Pancreas (tissue), 10 donors: ENCODE measurements around the gene MLPH. TPM values are rescaled to one million over a fixed set of nuclear protein-coding genes. Genes with fewer than 3 reads are reported as not detected.

Experiments used
- ATAC-seq, 4 donors: fragments of 200-7000 bp; cut with Tn5 transposase; one replicate each; pipeline versions ENCODE4 v1.8.0 to v1.9.1; 2020; ENCODE audit warnings: mild to moderate bottlenecking in 4 of 4, moderate library complexity in 4 of 4
- DNase-seq, 6 donors: peaks; one replicate each; pipeline ENCODE4 v3.0.0-alpha.2; 2020
- FAIRE-seq: peaks from 2 replicates; lab custom pipeline; 2012; peaks lifted over from hg19 to GRCh38; lab: Jason Lieb, UNC
- H3K27ac ChIP-seq, 4 donors: fragments of 200-600 bp; sonication (generic); 1 replicate in 3 of 4; 2 replicates in 1 of 4; pipeline versions ENCODE4 v1.5.0 to v1.8.0; 2020
- H3K27me3 ChIP-seq, 4 donors: fragments of 200-600 bp; one replicate each; pipeline ENCODE4 v1.8.0; 2021
- H3K36me3 ChIP-seq, 3 donors: fragments of 200-600 bp; sonication (generic) in 1 of 3; one replicate each; pipeline versions ENCODE4 v1.5.0 to v1.8.0; 2020 to 2021
- H3K4me1 ChIP-seq, 3 donors: fragments of 200-600 bp; one replicate each; pipeline ENCODE4 v1.8.0; 2021
- H3K4me3 ChIP-seq, 4 donors: fragments of 200-600 bp; sonication (generic) in 2 of 4; one replicate each; pipeline versions ENCODE4 v1.5.0 to v1.8.0; 2020 to 2021
- H3K9me3 ChIP-seq, 4 donors: fragments of 200-600 bp; one replicate each; pipeline ENCODE4 v1.8.0; 2021
- CTCF ChIP-seq, 4 donors: fragments of 200-600 bp; sonication (generic) in 3 of 4; IDR thresholded peaks; one replicate each; pipeline versions ENCODE4 v1.5.0 to v1.8.0; 2021; ENCODE audit warnings: antibody characterized with exemption in 4 of 4
- WGBS, 2 donors: extraction: QIAGEN DNeasy Blood & Tissue Kit; methylation state at CpG; one replicate each; pipeline ENCODE4 v1.1.7; 2013; 5-methylcytosine and 5-hydroxymethylcytosine counted together
- intact Hi-C, 3 donors: fragments of 100-400 bp; cut with DNase I; formaldehyde crosslinking; loops; one replicate each; pipeline versions ENCODE4 v1.11.1 to v1.14.2; 2022
- polyA plus RNA-seq, 2 donors: library from polyadenylated mRNA; stranded (reverse); fragments of 200-250 nt; gene quantifications; one replicate each; pipeline ENCODE4 v1.2.3, GENCODE V29; 2013
- total RNA-seq, 6 donors: library from RNA; stranded (reverse); fragmentation: NEBNext Ultra II Directional in 4 of 6; extraction: Animal tissue kit (Norgen Biotek cat#: 25700) in 4 of 6; gene quantifications; one replicate each; pipeline versions ENCODE4 v1.2.1 to v1.2.4, GENCODE V29; 2021 to 2023
- donor health status: healthy with polysubstance abuse.
- donor health status: DM: no; HTN: no; CAD: no; lungs with moderate emphysema.
- donor health status: DM: no; HTN: no; CAD: no.
- donor health status: control.
- donor health status: control.
- donor health status: Bipolar disorder and iron deficiency.
- donor health status: DM: yes; HTN: yes; CAD: no.
- donor health status: DM: no; HTN: no; CAD: no.
- donor health status: DM: no; HTN: no; CAD: no.
- donor health status: DM: yes; HTN: yes; CAD: no.

The MLPH gene
- total and polyA plus RNA-seq, 8 donors = 6.2 to 45.2 (median 19.3) TPM

GRCh38 chr2:237450583-237450982 lies 36.5 kb upstream of the MLPH start:
- Histone ChIP-seq H3K9me3 (no peaks in the 10 kb centered on the region), H3K4me1 (no peaks in the 10 kb centered on the region), H3K27ac (no peak overlapping the region), H3K27me3 (no peaks in the 10 kb centered on the region), H3K4me3 (no peak overlapping the region), H3K36me3 (no peaks in the 10 kb centered on the region)
- ATAC-seq = no peak
- no peak for TF ChIP-seq CTCF (IDR thresholded peaks at IDR 0.05)
- no peak for FAIRE-seq
- peak in 1 of 6 donors; percentile 51 for DNase-seq
- 76 to 83% methylated on average over 13 of the region's 13 CpGs for WGBS, 2 donors
- intact Hi-C loops = no loop called here

GRCh38 chr2:237451643-237452469 lies 35.2 kb upstream of the MLPH start:
- 61 to 66% methylated on average over 20 of the region's 20 CpGs for WGBS, 2 donors
- Histone ChIP-seq H3K36me3 (no peaks in the 10 kb centered on the region), H3K4me3 (no peak overlapping the region), H3K27ac (no peak overlapping the region), H3K4me1 (no peaks in the 10 kb centered on the region), H3K9me3 (no peaks in the 10 kb centered on the region), H3K27me3 (no peaks in the 10 kb centered on the region)
- no peak for TF ChIP-seq CTCF (IDR thresholded peaks at IDR 0.05)
- ATAC-seq = no peak
- intact Hi-C loops = no loop called here
- no peak for FAIRE-seq
- DNase-seq = no peak

GRCh38 chr2:237452861-237453260 lies 34.2 kb upstream of the MLPH start:
- no peak overlapping the region for H3K27ac ChIP-seq
- no peak for ATAC-seq
- H3K27me3 ChIP-seq = no peaks in the 10 kb centered on the region
- FAIRE-seq = no peak
- no peaks in the 10 kb centered on the region for H3K36me3 ChIP-seq
- 85 to 89% methylated on average over 3 of the region's 3 CpGs for WGBS, 2 donors
- no peak overlapping the region for H3K4me3 ChIP-seq
- no peak for DNase-seq
- no peaks in the 10 kb centered on the region for H3K4me1 ChIP-seq
- intact Hi-C loops = no loop called here
- TF ChIP-seq CTCF (IDR thresholded peaks at IDR 0.05) = no peak
- H3K9me3 ChIP-seq = no peaks in the 10 kb centered on the region

GRCh38 chr2:237453671-237454070 lies 33.4 kb upstream of the MLPH start:
- no peak for ATAC-seq
- H3K36me3 ChIP-seq = no peaks in the 10 kb centered on the region
- 44 to 50% methylated on average over 3 of the region's 3 CpGs for WGBS, 2 donors
- no peak overlapping the region for H3K27ac ChIP-seq
- intact Hi-C loops = no loop called here
- no peak overlapping the region for H3K4me3 ChIP-seq
- H3K27me3 ChIP-seq = no peaks in the 10 kb centered on the region
- no peak for TF ChIP-seq CTCF (IDR thresholded peaks at IDR 0.05)
- no peaks in the 10 kb centered on the region for H3K9me3 ChIP-seq
- DNase-seq = no peak
- no peak for FAIRE-seq
- no peaks in the 10 kb centered on the region for H3K4me1 ChIP-seq

- ATAC-seq = no peak
- no peak for DNase-seq
- no peaks in the 10 kb centered on the region for H3K9me3 ChIP-seq
- TF ChIP-seq CTCF (IDR thresholded peaks at IDR 0.05) = no peak
- H3K27ac ChIP-seq = no peak overlapping the region
- H3K4me3 ChIP-seq = no peak overlapping the region
- intact Hi-C loops = no loop called here
- H3K27me3 ChIP-seq = no peaks in the 10 kb centered on the region
- no peaks in the 10 kb centered on the region for H3K36me3 ChIP-seq
- WGBS, 2 donors = 78 to 89% methylated on average over 5 of the region's 5 CpGs
- H3K4me1 ChIP-seq = no peaks in the 10 kb centered on the region
- FAIRE-seq = no peak
Observed at GRCh38 chr2:237455764-237456163, 31.3 kb upstream of the MLPH start.
